C4-2B (cell line): Measurements from ENCODE around the gene ZNHIT3.

ENCODE experiments used
- ZFX ChIP-seq: fragments of 450-650 bp; IDR thresholded peaks from 2 replicates; pipeline ENCODE4 v1.6.1; 2017
- TF ChIP-seq, protein P1 (sequence below): fragments of 450-650 bp; conservative IDR thresholded peaks from 2 replicates; pipeline ENCODE4 v1.5.1; 2017; ENCODE audit warnings: mild to moderate bottlenecking

DNA sequence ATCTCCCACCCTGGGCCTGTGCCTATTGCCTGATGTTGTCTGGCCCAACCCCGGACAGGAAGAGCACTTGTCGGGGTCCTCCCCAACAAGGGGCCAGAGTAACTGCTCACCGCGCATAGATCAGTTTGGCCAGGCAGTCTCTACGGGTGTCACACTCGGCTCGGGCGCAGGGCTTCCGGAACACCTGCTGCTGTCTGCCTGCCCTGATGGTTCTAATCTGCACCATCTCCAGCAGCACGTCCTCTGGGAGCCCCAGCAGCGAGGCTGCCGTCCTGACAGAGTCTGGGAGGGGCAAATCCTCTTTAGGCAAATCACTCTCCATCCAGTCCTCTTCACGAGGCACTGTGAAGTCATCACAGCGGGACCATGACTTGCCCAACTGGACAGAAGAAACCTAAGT lies 24.2 kb downstream of the ZNHIT3 start:
- TF ChIP-seq, protein P1, sequence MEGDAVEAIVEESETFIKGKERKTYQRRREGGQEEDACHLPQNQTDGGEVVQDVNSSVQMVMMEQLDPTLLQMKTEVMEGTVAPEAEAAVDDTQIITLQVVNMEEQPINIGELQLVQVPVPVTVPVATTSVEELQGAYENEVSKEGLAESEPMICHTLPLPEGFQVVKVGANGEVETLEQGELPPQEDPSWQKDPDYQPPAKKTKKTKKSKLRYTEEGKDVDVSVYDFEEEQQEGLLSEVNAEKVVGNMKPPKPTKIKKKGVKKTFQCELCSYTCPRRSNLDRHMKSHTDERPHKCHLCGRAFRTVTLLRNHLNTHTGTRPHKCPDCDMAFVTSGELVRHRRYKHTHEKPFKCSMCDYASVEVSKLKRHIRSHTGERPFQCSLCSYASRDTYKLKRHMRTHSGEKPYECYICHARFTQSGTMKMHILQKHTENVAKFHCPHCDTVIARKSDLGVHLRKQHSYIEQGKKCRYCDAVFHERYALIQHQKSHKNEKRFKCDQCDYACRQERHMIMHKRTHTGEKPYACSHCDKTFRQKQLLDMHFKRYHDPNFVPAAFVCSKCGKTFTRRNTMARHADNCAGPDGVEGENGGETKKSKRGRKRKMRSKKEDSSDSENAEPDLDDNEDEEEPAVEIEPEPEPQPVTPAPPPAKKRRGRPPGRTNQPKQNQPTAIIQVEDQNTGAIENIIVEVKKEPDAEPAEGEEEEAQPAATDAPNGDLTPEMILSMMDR, result no peak
- TF ChIP-seq ZFX, result no peak
